GM13976 (cell line): Measurements from ENCODE around the gene LRRC10.

Source experiments
- DNase-seq: peaks from one replicate; pipeline ENCODE4 v3.0.0; 2012; ENCODE audit warnings: low spot score
- CTCF ChIP-seq: IDR thresholded peaks from 2 replicates; pipeline ENCODE4 v1.5.1; 2012; ENCODE audit warnings: borderline replicate concordance, mild to moderate bottlenecking; ENCODE audit not compliant: insufficient read depth; ENCODE audit errors: extremely low read depth, missing control alignments, control extremely low read depth
- in situ Hi-C: fragments of 300-500 bp; cut with MboI; formaldehyde crosslinking; loops from one replicate; pipeline ENCODE4 v1.12.0; 2022; ENCODE audit warnings: low sequenced_read_pairs, mixed read lengths, inconsistent platforms; ENCODE audit not compliant: unreplicated experiment

The LRRC10 gene

GRCh38 chr12:69566603-69567002, 44.1 kb downstream of the LRRC10 start:
- in situ Hi-C loops = loop anchor here (25.0 kb wide), 1 partner anchor 179 kb away; no protein-coding TSS in a partner anchor
- DNase-seq = no peak
- TF ChIP-seq CTCF = no peak

- in situ Hi-C loops = loop anchor here (25.0 kb wide), 1 partner anchor 176 kb away; no protein-coding TSS in a partner anchor
- TF ChIP-seq CTCF = no peak
- no peak for DNase-seq
These were observed 47.4 kb downstream of the LRRC10 start for GRCh38 chr12:69563166-69563762.
